ENCODE results near the gene VAC14. TPM values are rescaled to one million over a fixed set of nuclear protein-coding genes. Genes with fewer than 3 reads are reported as not detected.
A peak's percentile ranks its signal among the peaks of the same experiment; 100 is the strongest.

Gene VAC14
- total and polyA plus RNA-seq, 5 donors from 2014 or later, result 27.0 to 38.8 (median 30.1) TPM

- Mint-ChIP-seq H3K4me1 (peaks cover 0 to 46% (median 19%) of the 10 kb centered on the region in 4 donors), H3K27ac (peak overlapping the region; percentile 47 to 99 (median 94)), H3K27me3 (no peaks in the 10 kb centered on the region), H3K9me3 (no peaks in the 10 kb centered on the region), H3K36me3 (peaks cover 29% of the 10 kb centered on the region), H3K4me3 (no peak overlapping the region)
- no peak overlapping the region for H3K27ac ChIP-seq (ENCODE audit: insufficient read depth, low read length, poor library complexity, severe bottlenecking)
- DNase-seq (no peak), ATAC-seq (ENCODE audit: low read depth in 2 of 2) (no peak)
- no peaks in the 10 kb centered on the region for H3K27me3 ChIP-seq (ENCODE audit: control insufficient read depth, insufficient read depth, low read length)
- H3K36me3 ChIP-seq (ENCODE audit: control insufficient read depth, insufficient read depth, low read length), result peaks cover 16% of the 10 kb centered on the region
- peaks cover 26% of the 10 kb centered on the region for H3K4me1 ChIP-seq (ENCODE audit: control insufficient read depth, insufficient read depth, low read length, poor library complexity, severe bottlenecking)
- no peaks in the 10 kb centered on the region for H3K9me3 ChIP-seq (ENCODE audit: control insufficient read depth in 2 of 2, low read length in 2 of 2)
- H3K4me3 ChIP-seq (ENCODE audit: low read depth, low read length), result no peak overlapping the region
These were observed 60.6 kb downstream of the VAC14 start for GRCh38 chr16:70740174-70740913.

GRCh38 chr16:70739389-70739788, 61.6 kb downstream of the VAC14 start:
- Histone ChIP-seq H3K9me3 (ENCODE audit: control insufficient read depth in 2 of 2, low read length in 2 of 2) (no peaks in the 10 kb centered on the region), H3K4me1 (ENCODE audit: control insufficient read depth, insufficient read depth, low read length, poor library complexity, severe bottlenecking) (peaks cover 26% of the 10 kb centered on the region), H3K27me3 (ENCODE audit: control insufficient read depth, insufficient read depth, low read length) (no peaks in the 10 kb centered on the region), H3K4me3 (ENCODE audit: low read depth, low read length) (no peak overlapping the region), H3K27ac (ENCODE audit: insufficient read depth, low read length, poor library complexity, severe bottlenecking) (no peak overlapping the region), H3K36me3 (ENCODE audit: control insufficient read depth, insufficient read depth, low read length) (peaks cover 16% of the 10 kb centered on the region)
- H3K4me1 Mint-ChIP-seq, result peaks cover 5 to 52% (median 19%) of the 10 kb centered on the region in 4 donors
- DNase-seq, result no peak
- ATAC-seq (ENCODE audit: low read depth in 2 of 2), result no peak
- H3K4me3 Mint-ChIP-seq, result peak overlapping the region in 1 of 4 donors; percentile 34
- no peaks in the 10 kb centered on the region for H3K9me3 Mint-ChIP-seq
- peaks cover 27% of the 10 kb centered on the region for H3K36me3 Mint-ChIP-seq
- H3K27me3 Mint-ChIP-seq, result no peaks in the 10 kb centered on the region
- H3K27ac Mint-ChIP-seq, result peak overlapping the region; percentile 94 to 99 (median 98)

- no peaks in the 10 kb centered on the region for H3K9me3 Mint-ChIP-seq
- Histone ChIP-seq H3K27me3 (ENCODE audit: control insufficient read depth, insufficient read depth, low read length) (no peaks in the 10 kb centered on the region), H3K27ac (ENCODE audit: insufficient read depth, low read length, poor library complexity, severe bottlenecking) (peak overlapping the region; percentile 77), H3K4me3 (ENCODE audit: low read depth, low read length) (no peak overlapping the region), H3K36me3 (ENCODE audit: control insufficient read depth, insufficient read depth, low read length) (peaks cover 7% of the 10 kb centered on the region), H3K4me1 (ENCODE audit: control insufficient read depth, insufficient read depth, low read length, poor library complexity, severe bottlenecking) (peaks cover 26% of the 10 kb centered on the region), H3K9me3 (ENCODE audit: control insufficient read depth in 2 of 2, low read length in 2 of 2) (no peaks in the 10 kb centered on the region)
- no peaks in the 10 kb centered on the region for H3K27me3 Mint-ChIP-seq
- ATAC-seq (ENCODE audit: low read depth in 2 of 2) (no peak), DNase-seq (peak in 1 of 3 donors; percentile 45)
- peaks cover 18% of the 10 kb centered on the region for H3K36me3 Mint-ChIP-seq
- peak overlapping the region; percentile 21 to 85 (median 66) for H3K4me3 Mint-ChIP-seq
- peak overlapping the region; percentile 95 to 99 (median 98) for H3K27ac Mint-ChIP-seq
- H3K4me1 Mint-ChIP-seq, result peaks cover 6 to 52% (median 19%) of the 10 kb centered on the region in 4 donors
These were observed 62.6 kb downstream of the VAC14 start for GRCh38 chr16:70738083-70738977.

- Histone ChIP-seq H3K36me3 (ENCODE audit: control insufficient read depth, insufficient read depth, low read length) (peaks cover 3% of the 10 kb centered on the region), H3K4me3 (ENCODE audit: low read depth, low read length) (no peak overlapping the region)
- H3K4me1 Mint-ChIP-seq, result peaks cover 6 to 52% (median 19%) of the 10 kb centered on the region in 4 donors
These were observed 63.4 kb downstream of the VAC14 start for GRCh38 chr16:70737377-70738082.

GRCh38 chr16:70736465-70737376, 64.2 kb downstream of the VAC14 start:
- no peaks in the 10 kb centered on the region for H3K9me3 Mint-ChIP-seq
- Histone ChIP-seq H3K9me3 (ENCODE audit: control insufficient read depth in 2 of 2, low read length in 2 of 2) (no peaks in the 10 kb centered on the region), H3K27me3 (ENCODE audit: control insufficient read depth, insufficient read depth, low read length) (no peaks in the 10 kb centered on the region), H3K27ac (ENCODE audit: insufficient read depth, low read length, poor library complexity, severe bottlenecking) (peak overlapping the region; percentile 77), H3K36me3 (ENCODE audit: control insufficient read depth, insufficient read depth, low read length) (peaks cover 10% of the 10 kb centered on the region), H3K4me3 (ENCODE audit: low read depth, low read length) (no peak overlapping the region), H3K4me1 (ENCODE audit: control insufficient read depth, insufficient read depth, low read length, poor library complexity, severe bottlenecking) (peaks cover 26% of the 10 kb centered on the region)
- peaks cover 11% of the 10 kb centered on the region for H3K36me3 Mint-ChIP-seq
- ATAC-seq (ENCODE audit: low read depth in 2 of 2) (no peak), DNase-seq (peak in 1 of 3 donors; percentile 67)
- no peaks in the 10 kb centered on the region for H3K27me3 Mint-ChIP-seq
- peaks cover 6 to 52% (median 19%) of the 10 kb centered on the region in 4 donors for H3K4me1 Mint-ChIP-seq
- H3K4me3 Mint-ChIP-seq, result peak overlapping the region in 2 of 4 donors; percentile 53 to 85
- peak overlapping the region; percentile 84 to 99 (median 98) for H3K27ac Mint-ChIP-seq

More at GRCh38 chr16:70737377-70738082, 63.4 kb downstream of the VAC14 start:
- Mint-ChIP-seq H3K36me3 (peaks cover 10% of the 10 kb centered on the region), H3K4me3 (peak overlapping the region; percentile 29 to 85 (median 66)), H3K9me3 (no peaks in the 10 kb centered on the region), H3K27me3 (no peaks in the 10 kb centered on the region), H3K27ac (peak overlapping the region; percentile 95 to 99 (median 98))
- H3K27me3 ChIP-seq (ENCODE audit: control insufficient read depth, insufficient read depth, low read length), result no peaks in the 10 kb centered on the region
- peaks cover 26% of the 10 kb centered on the region for H3K4me1 ChIP-seq (ENCODE audit: control insufficient read depth, insufficient read depth, low read length, poor library complexity, severe bottlenecking)
- no peaks in the 10 kb centered on the region for H3K9me3 ChIP-seq (ENCODE audit: control insufficient read depth in 2 of 2, low read length in 2 of 2)
- DNase-seq, result peak; percentile 56 to 94 (median 79)
- H3K27ac ChIP-seq (ENCODE audit: insufficient read depth, low read length, poor library complexity, severe bottlenecking), result peak overlapping the region; percentile 77
- peak; percentile 80 to 82 for ATAC-seq (ENCODE audit: low read depth in 2 of 2)

GRCh38 chr16:70735141-70735979, 65.6 kb downstream of the VAC14 start:
- H3K36me3 ChIP-seq (ENCODE audit: control insufficient read depth, insufficient read depth, low read length), result peaks cover 13% of the 10 kb centered on the region
- H3K27me3 Mint-ChIP-seq, result no peaks in the 10 kb centered on the region
- H3K27ac Mint-ChIP-seq, result peak overlapping the region in 2 of 3 donors; percentile 89 to 98
- H3K4me3 ChIP-seq (ENCODE audit: low read depth, low read length), result no peak overlapping the region
- peaks cover 6 to 44% (median 19%) of the 10 kb centered on the region in 4 donors for H3K4me1 Mint-ChIP-seq
- no peak for ATAC-seq (ENCODE audit: low read depth in 2 of 2)
- no peak overlapping the region for H3K27ac ChIP-seq (ENCODE audit: insufficient read depth, low read length, poor library complexity, severe bottlenecking)
- peaks cover 26% of the 10 kb centered on the region for H3K4me1 ChIP-seq (ENCODE audit: control insufficient read depth, insufficient read depth, low read length, poor library complexity, severe bottlenecking)
- no peaks in the 10 kb centered on the region for H3K27me3 ChIP-seq (ENCODE audit: control insufficient read depth, insufficient read depth, low read length)
- H3K4me3 Mint-ChIP-seq, result peak overlapping the region in 1 of 4 donors; percentile 39
- DNase-seq, result no peak
- H3K9me3 Mint-ChIP-seq, result no peaks in the 10 kb centered on the region
- H3K9me3 ChIP-seq (ENCODE audit: control insufficient read depth in 2 of 2, low read length in 2 of 2), result no peaks in the 10 kb centered on the region
- H3K36me3 Mint-ChIP-seq, result peaks cover 20% of the 10 kb centered on the region
